ENCODE results near the gene INO80.
A peak's percentile ranks its signal among the peaks of the same experiment; 100 is the strongest.

GRCh38 chr15:40941528-40942336 is 174.3 kb downstream of the INO80 start:
- peak in 2 of 4 donors; percentile 55 to 76 for TF ChIP-seq POLR2A (IDR thresholded peaks at IDR 0.05)
- TF ChIP-seq CTCF (IDR thresholded peaks at IDR 0.05), result peak; percentile 91 to 98 (median 95)
- TF ChIP-seq POLR2AphosphoS5 (IDR thresholded peaks at IDR 0.05), result peak; percentile 69 to 77

Measured in upper lobe of left lung (tissue), 4 donors.